CD14-positive monocyte (primary cell): ENCODE data around the gene SH3RF1. TPM values are rescaled to one million over a fixed set of nuclear protein-coding genes. Genes with fewer than 3 reads are reported as not detected.

Experiments used
- DNase-seq, 3 donors: peaks; one replicate each; pipeline ENCODE4 v3.0.0-alpha.2; 2011 to 2022
- H2AFZ ChIP-seq: 2 replicates; pipeline ENCODE4 v1.6.0; 2012; ENCODE audit warnings: mild to moderate bottlenecking, low read depth, low read length, inconsistent platforms; ENCODE audit not compliant: insufficient read depth, poor library complexity, severe bottlenecking
- H3K27ac ChIP-seq, 2 donors: 1 replicate in 1 of 2; 2 replicates in 1 of 2; pipeline ENCODE4 v1.5.1; 2012 to 2013; ENCODE audit warnings: low read length in 2 of 2, control low read depth in 1 of 2, inconsistent platforms in 1 of 2, low read depth in 1 of 2, mild to moderate bottlenecking in 1 of 2
- H3K27me3 ChIP-seq, 2 donors: one replicate each; pipeline versions ENCODE4 v1.6.0 to v1.6.1; 2011 to 2013; ENCODE audit warnings: low read length in 2 of 2; ENCODE audit not compliant: control insufficient read depth in 2 of 2, insufficient read depth in 2 of 2
- H3K36me3 ChIP-seq, 2 donors: replicated peaks in 1 of 2; 1 replicate in 1 of 2; 2 replicates in 1 of 2; pipeline versions ENCODE4 v1.5.1 to v1.6.1; 2012 to 2013; ENCODE audit warnings: low read length in 2 of 2, control low read depth in 1 of 2, inconsistent platforms in 1 of 2, mild to moderate bottlenecking in 1 of 2; ENCODE audit not compliant: insufficient read depth in 2 of 2, control insufficient read depth in 1 of 2
- H3K4me1 ChIP-seq, 2 donors: 1 replicate in 1 of 2; 2 replicates in 1 of 2; pipeline versions ENCODE4 v1.5.1 to v1.6.1; 2012 to 2013; ENCODE audit warnings: low read length in 2 of 2, control low read depth in 1 of 2, inconsistent platforms in 1 of 2, mild to moderate bottlenecking in 1 of 2, moderate library complexity in 1 of 2; ENCODE audit not compliant: insufficient read depth in 2 of 2, control insufficient read depth in 1 of 2
- H3K4me2 ChIP-seq: replicated peaks from 2 replicates; pipeline ENCODE3; 2012; ENCODE audit warnings: low read length, moderate library complexity, mild to moderate bottlenecking; ENCODE audit not compliant: poor library complexity, severe bottlenecking; ENCODE audit errors: extremely low read depth
- H3K4me3 ChIP-seq, 3 experiments: fragments of 200-600 bp in 1 of 3; sonication (generic) in 1 of 3; replicated peaks in 1 of 3; 1 replicate in 2 of 3; 2 replicates in 1 of 3; pipeline ENCODE4 v1.5.1; 2011 to 2013; ENCODE audit warnings: low read length in 3 of 3, mild to moderate bottlenecking in 3 of 3, control low read depth in 2 of 3, low read depth in 2 of 3, inconsistent platforms in 1 of 3, moderate library complexity in 1 of 3
- H3K79me2 ChIP-seq: 2 replicates; pipeline ENCODE4 v1.6.0; 2012; ENCODE audit warnings: mild to moderate bottlenecking, control low read depth, inconsistent platforms, low read length, moderate library complexity; ENCODE audit not compliant: insufficient read depth
- H3K9ac ChIP-seq: 2 replicates; pipeline ENCODE4 v1.6.0; 2017; ENCODE audit warnings: low read length, mild to moderate bottlenecking; ENCODE audit not compliant: insufficient read depth, poor library complexity, severe bottlenecking
- H3K9me3 ChIP-seq, 2 donors: replicated peaks in 1 of 2; 1 replicate in 1 of 2; 2 replicates in 1 of 2; pipeline versions ENCODE4 v1.5.1 to v1.6.1; 2012 to 2013; ENCODE audit warnings: low read length in 2 of 2, control low read depth in 1 of 2; ENCODE audit not compliant: control insufficient read depth in 1 of 2, insufficient read depth in 1 of 2
- H4K20me1 ChIP-seq: 2 replicates; pipeline ENCODE4 v1.6.0; 2012; ENCODE audit warnings: mild to moderate bottlenecking, low read length, control low read depth, moderate library complexity; ENCODE audit not compliant: insufficient read depth
- H3K27ac Mint-ChIP-seq, 7 donors: one replicate each; pipeline ENCODE4 v1.8.0; 2020; ENCODE audit warnings: mild to moderate bottlenecking in 7 of 7, mixed read lengths in 7 of 7, moderate library complexity in 6 of 7, inconsistent platforms in 2 of 7
- H3K27me3 Mint-ChIP-seq, 3 donors: one replicate each; pipeline ENCODE4 v1.8.0; 2021 to 2022; ENCODE audit warnings: low read depth in 3 of 3, mild to moderate bottlenecking in 3 of 3, mixed read lengths in 3 of 3, moderate library complexity in 3 of 3, inconsistent platforms in 1 of 3
- H3K36me3 Mint-ChIP-seq, 2 donors: one replicate each; pipeline ENCODE4 v1.8.0; 2020; ENCODE audit warnings: mixed read lengths in 2 of 2, inconsistent platforms in 1 of 2, mild to moderate bottlenecking in 1 of 2
- H3K4me1 Mint-ChIP-seq: one replicate; pipeline ENCODE4 v1.8.0; 2020; ENCODE audit warnings: mild to moderate bottlenecking, mixed read lengths
- H3K4me3 Mint-ChIP-seq, 2 donors: one replicate each; pipeline ENCODE4 v1.8.0; 2020; ENCODE audit warnings: mild to moderate bottlenecking in 2 of 2, mixed read lengths in 2 of 2, moderate library complexity in 1 of 2
- H3K9me3 Mint-ChIP-seq, 7 donors: one replicate each; pipeline ENCODE4 v1.8.0; 2020 to 2022; ENCODE audit warnings: mixed read lengths in 7 of 7, mild to moderate bottlenecking in 6 of 7, moderate library complexity in 6 of 7, inconsistent platforms in 2 of 7
- WGBS: methylation state at CpG from one replicate; pipeline ENCODE4 v1.1.5; 2013; ENCODE audit warnings: missing lambda C conversion rate; ENCODE audit not compliant: insufficient coverage; 5-methylcytosine and 5-hydroxymethylcytosine counted together
- intact Hi-C, 2 donors: fragments of 100-400 bp; cut with micrococcal nuclease; formaldehyde crosslinking; loops; one replicate each; pipeline versions ENCODE4 v1.15.0 to v1.15.1; 2023
- polyA plus RNA-seq, 3 donors: library from polyadenylated mRNA; depleted of rRNA in 1 of 3; unstranded in 2 of 3; stranded (reverse) in 1 of 3; fragments of 300-500 nt in 2 of 3; fragments of >200 nt in 1 of 3; fragmentation: Illumina TruSeq in 2 of 3; gene quantifications; 1 replicate in 2 of 3; 2 replicates in 1 of 3; pipeline ENCODE4 v1.2.3, GENCODE V29; 2012 to 2021
- TF ChIP-seq, protein P1 (sequence below): fragments of 200-600 bp; IDR thresholded peaks from one replicate; pipeline ENCODE4 v1.8.0; 2022; ENCODE audit warnings: antibody characterized with exemption, mild to moderate bottlenecking

SH3RF1 gene
- polyA plus RNA-seq, 3 donors: 3.1 to 4.7 (median 4.4) TPM

GRCh38 chr4:169050284-169050683, 220.5 kb downstream of the SH3RF1 start:
- DNase-seq: no peak
- no peak overlapping the region for H3K27ac ChIP-seq
- no peak overlapping the region for H3K4me2 ChIP-seq
- H2AFZ ChIP-seq: no peak overlapping the region
- WGBS: 94% methylated on average over 6 of the region's 7 CpGs
- Mint-ChIP-seq H3K27me3 (peaks cover 0 to 3% (median 0%) of the 10 kb centered on the region in 3 donors), H3K27ac (no peak overlapping the region), H3K4me3 (no peak overlapping the region), H3K4me1 (no peaks in the 10 kb centered on the region), H3K36me3 (no peaks in the 10 kb centered on the region), H3K9me3 (no peaks in the 10 kb centered on the region)
- no peaks in the 10 kb centered on the region for H3K36me3 ChIP-seq
- TF ChIP-seq, protein P1, sequence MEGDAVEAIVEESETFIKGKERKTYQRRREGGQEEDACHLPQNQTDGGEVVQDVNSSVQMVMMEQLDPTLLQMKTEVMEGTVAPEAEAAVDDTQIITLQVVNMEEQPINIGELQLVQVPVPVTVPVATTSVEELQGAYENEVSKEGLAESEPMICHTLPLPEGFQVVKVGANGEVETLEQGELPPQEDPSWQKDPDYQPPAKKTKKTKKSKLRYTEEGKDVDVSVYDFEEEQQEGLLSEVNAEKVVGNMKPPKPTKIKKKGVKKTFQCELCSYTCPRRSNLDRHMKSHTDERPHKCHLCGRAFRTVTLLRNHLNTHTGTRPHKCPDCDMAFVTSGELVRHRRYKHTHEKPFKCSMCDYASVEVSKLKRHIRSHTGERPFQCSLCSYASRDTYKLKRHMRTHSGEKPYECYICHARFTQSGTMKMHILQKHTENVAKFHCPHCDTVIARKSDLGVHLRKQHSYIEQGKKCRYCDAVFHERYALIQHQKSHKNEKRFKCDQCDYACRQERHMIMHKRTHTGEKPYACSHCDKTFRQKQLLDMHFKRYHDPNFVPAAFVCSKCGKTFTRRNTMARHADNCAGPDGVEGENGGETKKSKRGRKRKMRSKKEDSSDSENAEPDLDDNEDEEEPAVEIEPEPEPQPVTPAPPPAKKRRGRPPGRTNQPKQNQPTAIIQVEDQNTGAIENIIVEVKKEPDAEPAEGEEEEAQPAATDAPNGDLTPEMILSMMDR: no peak
- no peaks in the 10 kb centered on the region for H4K20me1 ChIP-seq
- no peak overlapping the region for H3K4me3 ChIP-seq
- H3K79me2 ChIP-seq: no peaks in the 10 kb centered on the region
- H3K9me3 ChIP-seq: no peaks in the 10 kb centered on the region
- H3K9ac ChIP-seq: no peak overlapping the region
- no peaks in the 10 kb centered on the region for H3K4me1 ChIP-seq
- H3K27me3 ChIP-seq: no peaks in the 10 kb centered on the region
- intact Hi-C loops: no loop called here

GRCh38 chr4:169048868-169049414, 221.8 kb downstream of the SH3RF1 start:
- H3K4me2 ChIP-seq: no peak overlapping the region
- H3K36me3 ChIP-seq: no peaks in the 10 kb centered on the region
- TF ChIP-seq, protein P1: no peak
- no peak overlapping the region for H3K27ac ChIP-seq
- H3K36me3 Mint-ChIP-seq: no peaks in the 10 kb centered on the region
- no peak overlapping the region for H2AFZ ChIP-seq
- no peak overlapping the region for H3K9ac ChIP-seq
- intact Hi-C loops: no loop called here
- no peaks in the 10 kb centered on the region for H3K27me3 ChIP-seq
- H3K27ac Mint-ChIP-seq: peak overlapping the region in 1 of 7 donors; percentile 63
- H3K27me3 Mint-ChIP-seq: peaks cover 0 to 3% (median 0%) of the 10 kb centered on the region in 3 donors
- H3K4me3 Mint-ChIP-seq: no peak overlapping the region
- H3K4me1 Mint-ChIP-seq: no peaks in the 10 kb centered on the region
- H3K79me2 ChIP-seq: no peaks in the 10 kb centered on the region
- H3K9me3 Mint-ChIP-seq: no peaks in the 10 kb centered on the region
- WGBS: 98% methylated on average over 6 of the region's 9 CpGs
- H3K9me3 ChIP-seq: no peaks in the 10 kb centered on the region
- no peak overlapping the region for H3K4me3 ChIP-seq
- DNase-seq: no peak
- H3K4me1 ChIP-seq: no peaks in the 10 kb centered on the region
- H4K20me1 ChIP-seq: no peaks in the 10 kb centered on the region
